HepG2 (cell line): ENCODE measurements around the gene ZNF132. TPM values are rescaled to one million over a fixed set of nuclear protein-coding genes. Genes with fewer than 3 reads are reported as not detected.

ENCODE experiments used
- IRX3 ChIP-seq: sonication (generic); formaldehyde crosslinking; IDR thresholded peaks from 2 replicates; pipeline ENCODE4 v1.8.1; 2023; ENCODE audit warnings: mild to moderate bottlenecking, low read depth, missing genetic modification reagents, borderline replicate concordance
- NFKB2 ChIP-seq: sonication (generic); formaldehyde crosslinking; IDR thresholded peaks from 2 replicates; pipeline ENCODE4 v1.4.0; 2020; ENCODE audit warnings: missing genetic modification reagents, borderline replicate concordance
- ZNF224 ChIP-seq: sonication (generic); formaldehyde crosslinking; IDR thresholded peaks from 2 replicates; pipeline ENCODE4 v1.5.0; 2020; ENCODE audit warnings: mild to moderate bottlenecking, missing genetic modification reagents
- ZNF607 ChIP-seq: sonication (generic); formaldehyde crosslinking; IDR thresholded peaks from 2 replicates; pipeline ENCODE4 v1.5.1; 2020; ENCODE audit warnings: missing genetic modification reagents, mild to moderate bottlenecking, borderline replicate concordance
- ZNF768 ChIP-seq: sonication (generic); formaldehyde crosslinking; IDR thresholded peaks from 2 replicates; pipeline ENCODE4 v1.4.0; 2020; ENCODE audit warnings: missing genetic modification reagents
- ZSCAN25 ChIP-seq: sonication (generic); formaldehyde crosslinking; IDR thresholded peaks from 2 replicates; pipeline ENCODE4 v1.8.0; 2022; ENCODE audit warnings: mild to moderate bottlenecking, missing genetic modification reagents
- polyA plus RNA-seq, 8 experiments: library from polyadenylated mRNA; depleted of rRNA in 3 of 8; stranded (reverse) in 7 of 8; unstranded in 1 of 8; fragments of >200 nt; fragmentation: Illumina TruSeq in 4 of 8; extraction: Trizol in 4 of 8; gene quantifications; 2 replicates each; pipeline versions ENCODE4 v1.2.1 to v1.2.3, GENCODE V29; 2011 to 2016; ENCODE audit warnings: low read depth in 4 of 8, missing spikeins in 1 of 8, mixed read lengths in 1 of 8; ENCODE audit not compliant: insufficient read depth in 1 of 8
- total RNA-seq, 5 experiments: library from RNA; depleted of rRNA; stranded (reverse); fragments of >200 nt; fragmentation: Illumina TruSeq; extraction: Trizol; gene quantifications; 2 replicates each; pipeline ENCODE4 v1.2.3, GENCODE V29; 2016; ENCODE audit warnings: low read depth in 1 of 5
- TF ChIP-seq, protein P1 (sequence below): sonication (generic); formaldehyde crosslinking; IDR thresholded peaks from 2 replicates; pipeline ENCODE4 v1.4.0; 2020; ENCODE audit warnings: missing genetic modification reagents
- TF ChIP-seq, protein P2 (sequence below), 2 experiments: sonication (generic) in 1 of 2; formaldehyde crosslinking in 1 of 2; IDR thresholded peaks; 2 replicates each; pipeline versions ENCODE4 v1.5.1 to v1.6.1; 2011 to 2020; ENCODE audit warnings: borderline replicate concordance in 1 of 2, low read depth in 1 of 2, low read length in 1 of 2, mild to moderate bottlenecking in 1 of 2, missing genetic modification reagents in 1 of 2, moderate library complexity in 1 of 2
- TF ChIP-seq, protein P3 (sequence below): sonication (generic); formaldehyde crosslinking; IDR thresholded peaks from 2 replicates; pipeline ENCODE4 v1.9.0; 2022; ENCODE audit warnings: missing genetic modification reagents, mild to moderate bottlenecking, borderline replicate concordance
- TF ChIP-seq, protein P4 (sequence below): sonication (generic); formaldehyde crosslinking; IDR thresholded peaks from 2 replicates; pipeline ENCODE4 v1.5.0; 2020; ENCODE audit warnings: mild to moderate bottlenecking, missing genetic modification reagents
- TF ChIP-seq, protein P5 (sequence below), 2 experiments: sonication (generic) in 1 of 2; formaldehyde crosslinking in 1 of 2; IDR thresholded peaks; 2 replicates each; pipeline versions ENCODE4 v1.4.0 to v1.6.1; 2016 to 2020; ENCODE audit warnings: borderline replicate concordance in 1 of 2, low read depth in 1 of 2, mild to moderate bottlenecking in 1 of 2, missing genetic modification reagents in 1 of 2

Gene ZNF132
- total and polyA plus RNA-seq, 2 of the 13 experiments (the other 11 are each of a cell fraction or from before 2014, with no cell fraction given): not detected

DNA sequence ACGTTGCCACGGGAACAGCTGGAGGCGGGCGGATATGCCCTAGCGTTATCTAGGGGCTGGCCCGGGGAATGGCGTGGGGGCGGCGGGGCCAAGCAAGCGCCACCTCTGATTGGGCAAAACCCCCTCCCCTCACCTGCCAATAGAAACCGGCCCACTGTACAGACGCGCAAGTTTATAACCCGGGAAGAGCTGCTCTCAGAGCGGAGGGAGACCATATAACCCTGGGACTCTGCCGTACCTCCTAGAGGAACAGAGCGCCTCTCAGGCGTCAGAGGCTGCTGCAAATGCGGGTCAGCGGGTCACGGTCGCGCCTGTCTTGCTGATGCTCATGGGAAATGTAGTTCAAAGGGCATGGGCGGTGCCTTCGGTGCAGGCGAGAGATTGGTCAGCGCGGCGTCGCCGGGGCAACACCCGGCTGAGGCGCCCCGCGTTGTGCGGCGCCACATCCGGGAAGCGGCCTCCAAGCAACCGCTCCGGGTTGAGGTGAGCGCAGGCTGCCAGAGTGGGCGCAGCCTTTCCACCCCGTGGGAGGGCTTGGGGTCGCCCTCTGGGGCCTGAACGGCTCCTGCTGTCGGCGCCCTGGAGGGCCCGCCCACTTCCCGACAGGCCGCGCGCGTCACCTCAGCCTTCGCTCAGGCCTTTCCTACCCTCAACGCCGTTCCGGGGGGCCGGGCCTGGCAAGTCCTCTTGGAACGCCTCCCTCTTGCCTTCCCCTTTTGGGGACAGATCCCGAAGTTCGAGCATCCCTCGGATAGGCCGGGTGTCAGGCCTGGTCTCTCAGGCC lies 36.0 kb upstream of the ZNF132 start, which contains the start of gene ZNF446 (continued):
- TF ChIP-seq, protein P1, sequence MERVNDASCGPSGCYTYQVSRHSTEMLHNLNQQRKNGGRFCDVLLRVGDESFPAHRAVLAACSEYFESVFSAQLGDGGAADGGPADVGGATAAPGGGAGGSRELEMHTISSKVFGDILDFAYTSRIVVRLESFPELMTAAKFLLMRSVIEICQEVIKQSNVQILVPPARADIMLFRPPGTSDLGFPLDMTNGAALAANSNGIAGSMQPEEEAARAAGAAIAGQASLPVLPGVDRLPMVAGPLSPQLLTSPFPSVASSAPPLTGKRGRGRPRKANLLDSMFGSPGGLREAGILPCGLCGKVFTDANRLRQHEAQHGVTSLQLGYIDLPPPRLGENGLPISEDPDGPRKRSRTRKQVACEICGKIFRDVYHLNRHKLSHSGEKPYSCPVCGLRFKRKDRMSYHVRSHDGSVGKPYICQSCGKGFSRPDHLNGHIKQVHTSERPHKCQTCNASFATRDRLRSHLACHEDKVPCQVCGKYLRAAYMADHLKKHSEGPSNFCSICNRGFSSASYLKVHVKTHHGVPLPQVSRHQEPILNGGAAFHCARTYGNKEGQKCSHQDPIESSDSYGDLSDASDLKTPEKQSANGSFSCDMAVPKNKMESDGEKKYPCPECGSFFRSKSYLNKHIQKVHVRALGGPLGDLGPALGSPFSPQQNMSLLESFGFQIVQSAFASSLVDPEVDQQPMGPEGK (CRISPR knock-in tag): peak; percentile 55; the same call in 1 of the 2 replicates
- TF ChIP-seq, protein P2, sequence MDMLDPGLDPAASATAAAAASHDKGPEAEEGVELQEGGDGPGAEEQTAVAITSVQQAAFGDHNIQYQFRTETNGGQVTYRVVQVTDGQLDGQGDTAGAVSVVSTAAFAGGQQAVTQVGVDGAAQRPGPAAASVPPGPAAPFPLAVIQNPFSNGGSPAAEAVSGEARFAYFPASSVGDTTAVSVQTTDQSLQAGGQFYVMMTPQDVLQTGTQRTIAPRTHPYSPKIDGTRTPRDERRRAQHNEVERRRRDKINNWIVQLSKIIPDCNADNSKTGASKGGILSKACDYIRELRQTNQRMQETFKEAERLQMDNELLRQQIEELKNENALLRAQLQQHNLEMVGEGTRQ (IDR thresholded peaks at IDR 0.05; ENCODE audit: low read depth, low read length): no peak
- TF ChIP-seq, protein P2 (CRISPR knock-in tag; IDR thresholded peaks at IDR 0.05; ENCODE audit: borderline replicate concordance): peak; percentile 44; the same call in 1 of the 2 replicates
- TF ChIP-seq, protein P3, sequence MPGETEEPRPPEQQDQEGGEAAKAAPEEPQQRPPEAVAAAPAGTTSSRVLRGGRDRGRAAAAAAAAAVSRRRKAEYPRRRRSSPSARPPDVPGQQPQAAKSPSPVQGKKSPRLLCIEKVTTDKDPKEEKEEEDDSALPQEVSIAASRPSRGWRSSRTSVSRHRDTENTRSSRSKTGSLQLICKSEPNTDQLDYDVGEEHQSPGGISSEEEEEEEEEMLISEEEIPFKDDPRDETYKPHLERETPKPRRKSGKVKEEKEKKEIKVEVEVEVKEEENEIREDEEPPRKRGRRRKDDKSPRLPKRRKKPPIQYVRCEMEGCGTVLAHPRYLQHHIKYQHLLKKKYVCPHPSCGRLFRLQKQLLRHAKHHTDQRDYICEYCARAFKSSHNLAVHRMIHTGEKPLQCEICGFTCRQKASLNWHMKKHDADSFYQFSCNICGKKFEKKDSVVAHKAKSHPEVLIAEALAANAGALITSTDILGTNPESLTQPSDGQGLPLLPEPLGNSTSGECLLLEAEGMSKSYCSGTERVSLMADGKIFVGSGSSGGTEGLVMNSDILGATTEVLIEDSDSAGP (CRISPR knock-in tag): peak; percentile 86; the same call in 1 of the 2 replicates
- TF ChIP-seq NFKB2 (CRISPR knock-in tag) (peak; percentile 81; the same call in 1 of the 2 replicates), ZNF768 (CRISPR knock-in tag) (0 out of 2 replicates have a peak, but pooled peaks have one; percentile 8), IRX3 (CRISPR knock-in tag) (no peak), ZNF224 (CRISPR knock-in tag) (0 out of 2 replicates have a peak, but pooled peaks have one; percentile 71), ZSCAN25 (CRISPR knock-in tag) (peak; percentile 19), ZNF607 (no peak)
- TF ChIP-seq, protein P4, sequence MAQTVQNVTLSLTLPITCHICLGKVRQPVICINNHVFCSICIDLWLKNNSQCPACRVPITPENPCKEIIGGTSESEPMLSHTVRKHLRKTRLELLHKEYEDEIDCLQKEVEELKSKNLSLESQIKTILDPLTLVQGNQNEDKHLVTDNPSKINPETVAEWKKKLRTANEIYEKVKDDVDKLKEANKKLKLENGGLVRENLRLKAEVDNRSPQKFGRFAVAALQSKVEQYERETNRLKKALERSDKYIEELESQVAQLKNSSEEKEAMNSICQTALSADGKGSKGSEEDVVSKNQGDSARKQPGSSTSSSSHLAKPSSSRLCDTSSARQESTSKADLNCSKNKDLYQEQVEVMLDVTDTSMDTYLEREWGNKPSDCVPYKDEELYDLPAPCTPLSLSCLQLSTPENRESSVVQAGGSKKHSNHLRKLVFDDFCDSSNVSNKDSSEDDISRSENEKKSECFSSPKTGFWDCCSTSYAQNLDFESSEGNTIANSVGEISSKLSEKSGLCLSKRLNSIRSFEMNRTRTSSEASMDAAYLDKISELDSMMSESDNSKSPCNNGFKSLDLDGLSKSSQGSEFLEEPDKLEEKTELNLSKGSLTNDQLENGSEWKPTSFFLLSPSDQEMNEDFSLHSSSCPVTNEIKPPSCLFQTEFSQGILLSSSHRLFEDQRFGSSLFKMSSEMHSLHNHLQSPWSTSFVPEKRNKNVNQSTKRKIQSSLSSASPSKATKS (CRISPR knock-in tag): no peak
- TF ChIP-seq, protein P5, sequence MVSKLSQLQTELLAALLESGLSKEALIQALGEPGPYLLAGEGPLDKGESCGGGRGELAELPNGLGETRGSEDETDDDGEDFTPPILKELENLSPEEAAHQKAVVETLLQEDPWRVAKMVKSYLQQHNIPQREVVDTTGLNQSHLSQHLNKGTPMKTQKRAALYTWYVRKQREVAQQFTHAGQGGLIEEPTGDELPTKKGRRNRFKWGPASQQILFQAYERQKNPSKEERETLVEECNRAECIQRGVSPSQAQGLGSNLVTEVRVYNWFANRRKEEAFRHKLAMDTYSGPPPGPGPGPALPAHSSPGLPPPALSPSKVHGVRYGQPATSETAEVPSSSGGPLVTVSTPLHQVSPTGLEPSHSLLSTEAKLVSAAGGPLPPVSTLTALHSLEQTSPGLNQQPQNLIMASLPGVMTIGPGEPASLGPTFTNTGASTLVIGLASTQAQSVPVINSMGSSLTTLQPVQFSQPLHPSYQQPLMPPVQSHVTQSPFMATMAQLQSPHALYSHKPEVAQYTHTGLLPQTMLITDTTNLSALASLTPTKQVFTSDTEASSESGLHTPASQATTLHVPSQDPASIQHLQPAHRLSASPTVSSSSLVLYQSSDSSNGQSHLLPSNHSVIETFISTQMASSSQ (IDR thresholded peaks at IDR 0.05; ENCODE audit: low read depth): no peak
- TF ChIP-seq, protein P5 (CRISPR knock-in tag; IDR thresholded peaks at IDR 0.05; ENCODE audit: borderline replicate concordance): peak; percentile 29; the same call in 1 of the 2 replicates
